ENCODE measurements around the gene NRIP1. TPM values are rescaled to one million over a fixed set of nuclear protein-coding genes. Genes with fewer than 3 reads are reported as not detected.
"Not testable (repeated sequence)": the region's sequence is repeated elsewhere in the genome, so short reads cannot be mapped to it uniquely, and the experiment has no call there.

Gene NRIP1
- total RNA-seq, 1 experiment from 2014 or later: 14.6 TPM

- no peak for TF ChIP-seq EZH2 (IDR thresholded peaks at IDR 0.05; ENCODE audit: borderline replicate concordance, low read depth, low read length, poor library complexity, severe bottlenecking)
- TF ChIP-seq, protein P1, sequence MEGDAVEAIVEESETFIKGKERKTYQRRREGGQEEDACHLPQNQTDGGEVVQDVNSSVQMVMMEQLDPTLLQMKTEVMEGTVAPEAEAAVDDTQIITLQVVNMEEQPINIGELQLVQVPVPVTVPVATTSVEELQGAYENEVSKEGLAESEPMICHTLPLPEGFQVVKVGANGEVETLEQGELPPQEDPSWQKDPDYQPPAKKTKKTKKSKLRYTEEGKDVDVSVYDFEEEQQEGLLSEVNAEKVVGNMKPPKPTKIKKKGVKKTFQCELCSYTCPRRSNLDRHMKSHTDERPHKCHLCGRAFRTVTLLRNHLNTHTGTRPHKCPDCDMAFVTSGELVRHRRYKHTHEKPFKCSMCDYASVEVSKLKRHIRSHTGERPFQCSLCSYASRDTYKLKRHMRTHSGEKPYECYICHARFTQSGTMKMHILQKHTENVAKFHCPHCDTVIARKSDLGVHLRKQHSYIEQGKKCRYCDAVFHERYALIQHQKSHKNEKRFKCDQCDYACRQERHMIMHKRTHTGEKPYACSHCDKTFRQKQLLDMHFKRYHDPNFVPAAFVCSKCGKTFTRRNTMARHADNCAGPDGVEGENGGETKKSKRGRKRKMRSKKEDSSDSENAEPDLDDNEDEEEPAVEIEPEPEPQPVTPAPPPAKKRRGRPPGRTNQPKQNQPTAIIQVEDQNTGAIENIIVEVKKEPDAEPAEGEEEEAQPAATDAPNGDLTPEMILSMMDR (conservative IDR thresholded peaks at IDR 0.05; ENCODE audit: low read depth, low read length): no peak
- Histone ChIP-seq H3K4me3 (ENCODE audit: low read depth, low read length, poor library complexity, severe bottlenecking) (no peak overlapping the region), H3K4me1 (ENCODE audit: insufficient read depth, low read length, poor library complexity, severe bottlenecking) (no peaks in the 10 kb centered on the region), H3K27me3 (replicated peaks; ENCODE audit: insufficient read depth, low read depth, low read length, poor library complexity) (no peaks in the 10 kb centered on the region), H3K36me3 (ENCODE audit: insufficient read depth, low read length, poor library complexity, severe bottlenecking) (no peaks in the 10 kb centered on the region), H3K9me3 (ENCODE audit: low read depth, low read length, poor library complexity, severe bottlenecking) (no peaks in the 10 kb centered on the region), H3K27ac (ENCODE audit: low read depth, low read length, poor library complexity, severe bottlenecking) (no peak overlapping the region)
- DNase-seq (ENCODE audit: low spot score): no peak
- CTCF ChIA-PET: no interaction called here
- intact Hi-C loops (cut with micrococcal nuclease; ENCODE audit: unreplicated experiment): no loop called here
- POLR2A ChIA-PET (ENCODE audit: low non-redundant PET): no interaction called here
- no TSS peak for BruUV-seq (replicated peaks)
Measured at GRCh38 chr21:14945176-14945575, 119.6 kb downstream of the NRIP1 start.

GRCh38 chr21:14943616-14944015 lies 121.2 kb downstream of the NRIP1 start:
- no peak overlapping the region for H3K4me3 ChIP-seq (ENCODE audit: low read depth, low read length, poor library complexity, severe bottlenecking)
- no peaks in the 10 kb centered on the region for H3K4me1 ChIP-seq (ENCODE audit: insufficient read depth, low read length, poor library complexity, severe bottlenecking)
- H3K27me3 ChIP-seq (replicated peaks; ENCODE audit: insufficient read depth, low read depth, low read length, poor library complexity): no peaks in the 10 kb centered on the region
- no peak for TF ChIP-seq EZH2 (IDR thresholded peaks at IDR 0.05; ENCODE audit: borderline replicate concordance, low read depth, low read length, poor library complexity, severe bottlenecking)
- TF ChIP-seq, protein P1 (conservative IDR thresholded peaks at IDR 0.05; ENCODE audit: low read depth, low read length): no peak
- intact Hi-C loops (cut with micrococcal nuclease; ENCODE audit: unreplicated experiment): no loop called here
- no peak overlapping the region for H3K27ac ChIP-seq (ENCODE audit: low read depth, low read length, poor library complexity, severe bottlenecking)
- CTCF ChIA-PET: no interaction called here
- H3K9me3 ChIP-seq (ENCODE audit: low read depth, low read length, poor library complexity, severe bottlenecking): no peaks in the 10 kb centered on the region
- BruUV-seq (replicated peaks): no TSS peak
- no peak for DNase-seq (ENCODE audit: low spot score)
- POLR2A ChIA-PET (ENCODE audit: low non-redundant PET): no interaction called here
- H3K36me3 ChIP-seq (ENCODE audit: insufficient read depth, low read length, poor library complexity, severe bottlenecking): no peaks in the 10 kb centered on the region

- Histone ChIP-seq H3K4me3 (ENCODE audit: low read depth, low read length, poor library complexity, severe bottlenecking) (no peak overlapping the region), H3K27me3 (replicated peaks; ENCODE audit: insufficient read depth, low read depth, low read length, poor library complexity) (no peaks in the 10 kb centered on the region), H3K27ac (ENCODE audit: low read depth, low read length, poor library complexity, severe bottlenecking) (no peak overlapping the region), H3K9me3 (ENCODE audit: low read depth, low read length, poor library complexity, severe bottlenecking) (no peaks in the 10 kb centered on the region), H3K4me1 (ENCODE audit: insufficient read depth, low read length, poor library complexity, severe bottlenecking) (no peaks in the 10 kb centered on the region), H3K36me3 (ENCODE audit: insufficient read depth, low read length, poor library complexity, severe bottlenecking) (no peaks in the 10 kb centered on the region)
- DNase-seq (ENCODE audit: low spot score): no peak
- TF ChIP-seq EZH2 (IDR thresholded peaks at IDR 0.05; ENCODE audit: borderline replicate concordance, low read depth, low read length, poor library complexity, severe bottlenecking): no peak
- TF ChIP-seq, protein P1 (conservative IDR thresholded peaks at IDR 0.05; ENCODE audit: low read depth, low read length): no peak
- CTCF ChIA-PET: no interaction called here
- POLR2A ChIA-PET (ENCODE audit: low non-redundant PET): interaction anchor here (0.6 kb wide), 1 partner anchor 144 kb away, joined by 6 read pairs; no protein-coding TSS in a partner anchor
- intact Hi-C loops (cut with micrococcal nuclease; ENCODE audit: unreplicated experiment): no loop called here
- BruUV-seq (replicated peaks): no TSS peak
Measured at GRCh38 chr21:14942801-14943490, 121.9 kb downstream of the NRIP1 start.

DNA sequence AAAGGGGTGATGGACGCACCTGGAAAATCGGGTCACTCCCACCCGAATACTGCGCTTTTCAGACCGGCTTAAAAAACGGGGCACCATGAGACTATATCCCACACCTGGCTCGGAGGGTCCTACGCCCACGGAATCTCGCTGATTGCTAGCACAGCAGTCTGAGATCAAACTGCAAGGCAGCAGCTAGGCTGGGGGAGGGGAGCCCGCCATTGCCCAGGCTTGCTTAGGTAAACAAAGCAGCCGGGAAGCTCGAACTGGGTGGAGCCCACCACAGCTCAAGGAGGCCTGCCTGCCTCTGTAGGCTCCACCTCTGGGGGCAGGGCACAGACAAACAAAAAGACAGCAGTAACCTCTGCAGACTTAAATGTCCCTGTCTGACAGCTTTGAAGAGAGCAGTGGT lies 137.5 kb downstream of the NRIP1 start:
- H3K36me3 ChIP-seq (ENCODE audit: insufficient read depth, low read length, poor library complexity, severe bottlenecking); H3K9me3 ChIP-seq (ENCODE audit: low read depth, low read length, poor library complexity, severe bottlenecking); H3K27me3 ChIP-seq (replicated peaks; ENCODE audit: insufficient read depth, low read depth, low read length, poor library complexity); H3K4me3 ChIP-seq (ENCODE audit: low read depth, low read length, poor library complexity, severe bottlenecking); POLR2A ChIA-PET (ENCODE audit: low non-redundant PET); BruUV-seq (replicated peaks); DNase-seq (ENCODE audit: low spot score); H3K4me1 ChIP-seq (ENCODE audit: insufficient read depth, low read length, poor library complexity, severe bottlenecking); H3K27ac ChIP-seq (ENCODE audit: low read depth, low read length, poor library complexity, severe bottlenecking); intact Hi-C loops (cut with micrococcal nuclease; ENCODE audit: unreplicated experiment): not testable (repeated sequence)
- CTCF ChIA-PET: interaction anchor here (0.6 kb wide), 1 partner anchor 683 kb away, joined by 4 read pairs; no protein-coding TSS in a partner anchor
